PC-3 (cell line): ENCODE data around the gene SAMD14. TPM values are rescaled to one million over a fixed set of nuclear protein-coding genes. Genes with fewer than 3 reads are reported as not detected.

Experiments
- ATAC-seq: fragments of 200-7000 bp; cut with Tn5 transposase; 2 replicates; pipeline ENCODE4 v1.9.1; 2020; ENCODE audit warnings: mild to moderate bottlenecking, moderate library complexity
- BruUV-seq: library from RNA; stranded (reverse); fragments of 400-500 nt; replicated peaks from 2 replicates; lab custom pipeline; 2021; lab: Mats Ljungman, UMichigan
- CTCF ChIA-PET: fragments of 300-600 bp; sonication (Branson Sonifier 250); formaldehyde crosslinking; loops from one replicate; lab custom pipeline; 2022; ENCODE audit warnings: antibody characterized with exemption; lab: Charles Lee
- POLR2A ChIA-PET: fragments of 300-600 bp; sonication (Branson Sonifier 250); formaldehyde crosslinking; loops from one replicate; lab custom pipeline; 2022; ENCODE audit warnings: antibody characterized with exemption; ENCODE audit not compliant: unreplicated experiment; lab: Charles Lee
- DNase-seq: peaks from one replicate; pipeline ENCODE4 v3.0.0-alpha.2; 2015
- H2AFZ ChIP-seq: fragments of 300-600 bp; sonication (generic); 2 replicates; pipeline ENCODE4 v1.6.0; 2016; ENCODE audit warnings: antibody characterized with exemption, low read length
- H3F3A ChIP-seq: fragments of 300-600 bp; sonication (generic); one replicate; pipeline ENCODE4 v1.6.0; 2017; ENCODE audit warnings: antibody characterized with exemption, low read length, control low read depth, mild to moderate bottlenecking; ENCODE audit not compliant: unreplicated experiment
- H3K27ac ChIP-seq: fragments of 300-600 bp; sonication (generic); 2 replicates; pipeline ENCODE4 v1.5.1; 2016; ENCODE audit warnings: mild to moderate bottlenecking, low read length
- H3K27me3 ChIP-seq: fragments of 300-600 bp; sonication (generic); 2 replicates; pipeline ENCODE4 v1.6.1; 2016; ENCODE audit warnings: low read length, mixed read lengths
- H3K36me3 ChIP-seq: fragments of 300-600 bp; sonication (generic); 2 replicates; pipeline ENCODE4 v1.6.1; 2016; ENCODE audit warnings: low read depth, mixed run types, low read length, mixed read lengths
- H3K4me1 ChIP-seq: fragments of 300-600 bp; sonication (generic); 2 replicates; pipeline ENCODE4 v1.5.1; 2016; ENCODE audit warnings: low read length; ENCODE audit not compliant: insufficient read depth
- H3K4me2 ChIP-seq: fragments of 300-600 bp; sonication (generic); 2 replicates; pipeline ENCODE4 v1.6.0; 2016; ENCODE audit warnings: low read length
- H3K4me3 ChIP-seq: fragments of 300-600 bp; sonication (generic); 2 replicates; pipeline ENCODE4 v1.5.1; 2016; ENCODE audit warnings: mild to moderate bottlenecking, low read length, mixed read lengths
- H3K79me2 ChIP-seq: fragments of 300-600 bp; sonication (generic); 2 replicates; pipeline ENCODE4 v1.6.1; 2017; ENCODE audit warnings: low read length, mixed read lengths
- H3K9ac ChIP-seq: fragments of 300-600 bp; sonication (generic); 2 replicates; pipeline ENCODE4 v1.6.0; 2016; ENCODE audit warnings: mild to moderate bottlenecking, low read length
- H3K9me2 ChIP-seq: fragments of 300-600 bp; sonication (generic); replicated peaks from 2 replicates; pipeline ENCODE4 v1.6.1; 2016; ENCODE audit warnings: mixed run types, low read length, mixed read lengths
- H3K9me3 ChIP-seq: fragments of 300-600 bp; sonication (generic); 2 replicates; pipeline ENCODE4 v1.6.1; 2016; ENCODE audit warnings: low read length, mixed read lengths
- H4K20me1 ChIP-seq: fragments of 300-600 bp; sonication (generic); 2 replicates; pipeline ENCODE4 v1.6.1; 2016; ENCODE audit warnings: low read length, mixed read lengths
- CTCF ChIP-seq: fragments of 300-600 bp; sonication (generic); conservative IDR thresholded peaks from 2 replicates; pipeline ENCODE4 v1.5.1; 2017; ENCODE audit warnings: antibody characterized with exemption, low read depth, mild to moderate bottlenecking, low read length
- EZH2 ChIP-seq: fragments of 300-600 bp; sonication (generic); IDR thresholded peaks from one replicate; pipeline ENCODE4 v1.6.1; 2017; ENCODE audit warnings: antibody characterized with exemption, mild to moderate bottlenecking, low read length; ENCODE audit not compliant: unreplicated experiment
- EZH2phosphoT487 ChIP-seq: fragments of 300-600 bp; sonication (generic); IDR thresholded peaks from 2 replicates; pipeline ENCODE4 v1.6.1; 2018; ENCODE audit warnings: mild to moderate bottlenecking, antibody characterized with exemption, low read length, borderline replicate concordance
- intact Hi-C: fragments of 100-400 bp; cut with micrococcal nuclease; formaldehyde crosslinking; loops from 2 replicates; pipeline ENCODE4 v1.9.0; 2023
- total RNA-seq: library from RNA; depleted of rRNA; stranded (reverse); fragments of >200 nt; gene quantifications from 2 replicates; pipeline ENCODE4 v1.2.3, GENCODE V29; 2014

SAMD14 gene
- total RNA-seq, 1 experiment from 2014 or later, result 0.11 TPM

- Histone ChIP-seq H3K9me3 (no peaks in the 10 kb centered on the region), H4K20me1 (no peaks in the 10 kb centered on the region), H3F3A (no peaks in the 10 kb centered on the region), H3K27me3 (peaks cover 5% of the 10 kb centered on the region; the same call in 1 of the 2 replicates), H3K79me2 (no peaks in the 10 kb centered on the region), H3K4me1 (peaks cover 5% of the 10 kb centered on the region; the same call in 1 of the 2 replicates), H3K4me2 (no peak overlapping the region), H2AFZ (no peak overlapping the region), H3K9ac (no peak overlapping the region), H3K27ac (no peak overlapping the region), H3K4me3 (no peak overlapping the region), H3K9me2 (no peaks in the 10 kb centered on the region), H3K36me3 (no peaks in the 10 kb centered on the region)
- no peak for DNase-seq
- no TSS peak for BruUV-seq
- no peak for ATAC-seq
- intact Hi-C loops, result no loop called here
- ChIA-PET POLR2A (no interaction called here), CTCF (interaction anchor here (0.9 kb wide), 1 partner anchor 44 kb away, joined by 3 read pairs; no protein-coding TSS in a partner anchor)
- TF ChIP-seq EZH2phosphoT487, result no peak
- TF ChIP-seq EZH2, result no peak
- TF ChIP-seq CTCF, result no peak
Observed at GRCh38 chr17:50120475-50121253, 9.3 kb downstream of the SAMD14 start.

- no peaks in the 10 kb centered on the region for H4K20me1 ChIP-seq
- ChIA-PET CTCF (no interaction called here), POLR2A (interaction anchor here (0.9 kb wide), 1 partner anchor 14 kb away, joined by 3 read pairs; no protein-coding TSS in a partner anchor)
- H3K79me2 ChIP-seq, result no peaks in the 10 kb centered on the region
- ATAC-seq, result no peak
- H3K9ac ChIP-seq, result no peak overlapping the region
- no peak overlapping the region for H3K4me2 ChIP-seq
- no TSS peak for BruUV-seq
- DNase-seq, result no peak
- no peaks in the 10 kb centered on the region for H3F3A ChIP-seq
- no peak for TF ChIP-seq EZH2
- no peak for TF ChIP-seq CTCF
- no peak for TF ChIP-seq EZH2phosphoT487
- H3K9me3 ChIP-seq, result no peaks in the 10 kb centered on the region
- no peak overlapping the region for H3K4me3 ChIP-seq
- no peak overlapping the region for H3K27ac ChIP-seq
- peaks cover 5% of the 10 kb centered on the region; the same call in 1 of the 2 replicates for H3K27me3 ChIP-seq
- intact Hi-C loops, result no loop called here
- no peak overlapping the region for H2AFZ ChIP-seq
- H3K36me3 ChIP-seq, result no peaks in the 10 kb centered on the region
- H3K4me1 ChIP-seq, result peaks cover 5% of the 10 kb centered on the region; the same call in 1 of the 2 replicates
- H3K9me2 ChIP-seq, result no peaks in the 10 kb centered on the region
Observed at GRCh38 chr17:50118828-50119218, 11.1 kb downstream of the SAMD14 start.
